Mucosa of rectum (tissue), 2 donors: Measurements from ENCODE around the gene TTLL12.

ENCODE experiments used
- H3K27ac ChIP-seq, 2 donors: one replicate each; pipeline ENCODE4 v1.7.0; 2013; ENCODE audit warnings: inconsistent platforms in 2 of 2, low read depth in 2 of 2, low read length in 2 of 2
- H3K27me3 ChIP-seq, 2 donors: one replicate each; pipeline ENCODE4 v1.7.0; 2013; ENCODE audit warnings: low read length in 2 of 2; ENCODE audit not compliant: control insufficient read depth in 2 of 2, insufficient read depth in 2 of 2
- H3K36me3 ChIP-seq, 2 donors: one replicate each; pipeline ENCODE4 v1.7.0; 2013; ENCODE audit warnings: low read length in 2 of 2; ENCODE audit not compliant: control insufficient read depth in 2 of 2, insufficient read depth in 2 of 2
- H3K4me1 ChIP-seq, 2 donors: one replicate each; pipeline ENCODE4 v1.7.0; 2013; ENCODE audit warnings: low read length in 2 of 2, mild to moderate bottlenecking in 1 of 2; ENCODE audit not compliant: control insufficient read depth in 2 of 2, insufficient read depth in 2 of 2
- H3K4me3 ChIP-seq, 2 donors: one replicate each; pipeline ENCODE4 v1.7.0; 2013; ENCODE audit warnings: low read length in 2 of 2
- H3K9ac ChIP-seq, 2 donors: one replicate each; pipeline ENCODE4 v1.7.0; 2013; ENCODE audit warnings: low read length in 2 of 2, low read depth in 1 of 2, mild to moderate bottlenecking in 1 of 2
- H3K9me3 ChIP-seq, 2 donors: one replicate each; pipeline ENCODE4 v1.7.0; 2013; ENCODE audit warnings: low read length in 2 of 2; ENCODE audit not compliant: control insufficient read depth in 2 of 2
- donor health status: healthy.
- donor health status: Normal muscosa, but diverticular disease.

The TTLL12 gene

GRCh38 chr22:43157874-43158546 is 28.9 kb downstream of the TTLL12 start:
- H3K27ac ChIP-seq: peak overlapping the region; percentile 67 to 83
- H3K27me3 ChIP-seq: no peaks in the 10 kb centered on the region
- H3K4me3 ChIP-seq: no peak overlapping the region
- peaks cover 33 to 45% of the 10 kb centered on the region in 2 donors for H3K4me1 ChIP-seq
- peak overlapping the region in 1 of 2 donors; percentile 53 for H3K9ac ChIP-seq
- no peaks in the 10 kb centered on the region for H3K9me3 ChIP-seq
- peaks cover 8 to 13% of the 10 kb centered on the region in 2 donors for H3K36me3 ChIP-seq

GRCh38 chr22:43156413-43156812 is 30.5 kb downstream of the TTLL12 start:
- peaks cover 40 to 56% of the 10 kb centered on the region in 2 donors for H3K4me1 ChIP-seq
- no peak overlapping the region for H3K27ac ChIP-seq
- no peak overlapping the region for H3K4me3 ChIP-seq
- H3K9me3 ChIP-seq: no peaks in the 10 kb centered on the region
- no peaks in the 10 kb centered on the region for H3K27me3 ChIP-seq
- no peak overlapping the region for H3K9ac ChIP-seq
- peaks cover 5 to 8% of the 10 kb centered on the region in 2 donors for H3K36me3 ChIP-seq

- Histone ChIP-seq H3K9ac (no peak overlapping the region), H3K27me3 (no peaks in the 10 kb centered on the region), H3K4me1 (peaks cover 44 to 60% of the 10 kb centered on the region in 2 donors), H3K4me3 (no peak overlapping the region), H3K27ac (no peak overlapping the region), H3K36me3 (peaks cover 4 to 5% of the 10 kb centered on the region in 2 donors), H3K9me3 (no peaks in the 10 kb centered on the region)
Observed at GRCh38 chr22:43155789-43156188, 31.1 kb downstream of the TTLL12 start.

- Histone ChIP-seq H3K4me1 (peaks cover 42 to 56% of the 10 kb centered on the region in 2 donors), H3K4me3 (no peak overlapping the region)
Observed at GRCh38 chr22:43154887-43155536, 31.9 kb downstream of the TTLL12 start.

GRCh38 chr22:43153899-43154298 is 33.0 kb downstream of the TTLL12 start:
- Histone ChIP-seq H3K9ac (no peak overlapping the region), H3K9me3 (no peaks in the 10 kb centered on the region), H3K36me3 (peaks cover 0 to 4% of the 10 kb centered on the region in 2 donors), H3K4me1 (peaks cover 32 to 48% of the 10 kb centered on the region in 2 donors), H3K27me3 (no peaks in the 10 kb centered on the region), H3K4me3 (peak overlapping the region in 1 of 2 donors; percentile 31), H3K27ac (no peak overlapping the region)

More at GRCh38 chr22:43154887-43155536, 31.9 kb downstream of the TTLL12 start:
- Histone ChIP-seq H3K27ac (no peak overlapping the region), H3K9me3 (no peaks in the 10 kb centered on the region), H3K36me3 (peaks cover 0 to 4% of the 10 kb centered on the region in 2 donors), H3K27me3 (no peaks in the 10 kb centered on the region), H3K9ac (no peak overlapping the region)

- peak overlapping the region; percentile 88 to 95 for H3K9ac ChIP-seq
- H3K4me3 ChIP-seq: peak overlapping the region; percentile 76 to 84
- H3K27me3 ChIP-seq: no peaks in the 10 kb centered on the region
Observed at GRCh38 chr22:43152357-43153071, 34.4 kb downstream of the TTLL12 start.

GRCh38 chr22:43152003-43152356 is 35.0 kb downstream of the TTLL12 start:
- peaks cover 22 to 36% of the 10 kb centered on the region in 2 donors for H3K4me1 ChIP-seq
- H3K9me3 ChIP-seq: no peaks in the 10 kb centered on the region
- H3K4me3 ChIP-seq: peak overlapping the region; percentile 76 to 84
- H3K27me3 ChIP-seq: no peaks in the 10 kb centered on the region
- peak overlapping the region; percentile 88 to 95 for H3K9ac ChIP-seq
- peaks cover 0 to 4% of the 10 kb centered on the region in 2 donors for H3K36me3 ChIP-seq
- H3K27ac ChIP-seq: peak overlapping the region; percentile 95 to 97

More at GRCh38 chr22:43152357-43153071, 34.4 kb downstream of the TTLL12 start:
- H3K36me3 ChIP-seq: peaks cover 0 to 4% of the 10 kb centered on the region in 2 donors
- no peaks in the 10 kb centered on the region for H3K9me3 ChIP-seq
- H3K4me1 ChIP-seq: peaks cover 22 to 40% of the 10 kb centered on the region in 2 donors
- H3K27ac ChIP-seq: peak overlapping the region; percentile 95 to 97

GRCh38 chr22:43151251-43152002 is 35.5 kb downstream of the TTLL12 start, which contains the start of gene TSPO:
TSS of gene TSPO (plus strand) at chr22:43151559. CDS start at chr22:43159239, 7,680 bp downstream.
- Histone ChIP-seq H3K9me3 (no peaks in the 10 kb centered on the region), H3K27me3 (no peaks in the 10 kb centered on the region), H3K36me3 (peaks cover 0 to 4% of the 10 kb centered on the region in 2 donors), H3K4me3 (peak within 1 kb of the TSS; percentile 76 to 84), H3K4me1 (peaks cover 22 to 33% of the 10 kb centered on the region in 2 donors), H3K27ac (peak within 1 kb of the TSS; percentile 95 to 97), H3K9ac (peak within 1 kb of the TSS; percentile 89 to 95)

- H3K9ac ChIP-seq: peak overlapping the region; percentile 68 to 89
- H3K36me3 ChIP-seq: peaks cover 0 to 4% of the 10 kb centered on the region in 2 donors
- no peaks in the 10 kb centered on the region for H3K27me3 ChIP-seq
- H3K9me3 ChIP-seq: no peaks in the 10 kb centered on the region
- H3K27ac ChIP-seq: peak overlapping the region; percentile 74 to 95
- H3K4me1 ChIP-seq: peaks cover 22 to 33% of the 10 kb centered on the region in 2 donors
- H3K4me3 ChIP-seq: peak overlapping the region; percentile 76
Observed at GRCh38 chr22:43150731-43151206, 36.2 kb downstream of the TTLL12 start.
